ENCODE data around the gene SLC25A21. TPM values are rescaled to one million over a fixed set of nuclear protein-coding genes. Genes with fewer than 3 reads are reported as not detected.

SLC25A21 gene
- total RNA-seq, 1 experiment from 2014 or later = 1.4 TPM

DNA sequence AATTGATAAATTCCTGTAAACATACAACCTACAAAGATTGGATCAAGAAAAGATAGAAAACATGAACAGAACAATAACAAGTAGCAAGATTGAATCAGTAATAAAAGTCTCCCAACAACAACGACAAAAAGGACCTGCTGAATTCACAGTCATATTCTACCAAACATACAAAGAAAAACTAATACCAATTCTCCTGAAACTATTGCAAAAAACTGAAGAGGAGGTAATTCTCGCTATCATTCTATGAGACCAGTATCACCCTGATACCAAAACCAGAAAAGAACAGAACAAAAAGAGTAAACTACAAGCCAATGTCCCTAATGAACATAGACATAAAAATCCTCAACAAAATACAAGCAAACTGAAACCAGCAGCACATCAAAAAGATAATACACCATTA lies 14.4 kb downstream of the SLC25A21 start:
- CTCF ChIA-PET = interaction anchor here (0.7 to 1.5 kb wide), 2 partner anchors 8 to 763 kb away, joined by 3 to 9 read pairs; no protein-coding TSS in a partner anchor
- no peak overlapping the region for H3K27ac Mint-ChIP-seq (ENCODE audit: low read depth, unreplicated experiment)
- BruUV-seq (replicated peaks) = no TSS peak
- no peaks in the 10 kb centered on the region for H3K27me3 Mint-ChIP-seq (ENCODE audit: insufficient read depth, unreplicated experiment)
- no peak for TF ChIP-seq CTCF (IDR thresholded peaks at IDR 0.05; ENCODE audit: unreplicated experiment)
- intact Hi-C loops (cut with micrococcal nuclease) = no loop called here
- no peaks in the 10 kb centered on the region for H3K36me3 Mint-ChIP-seq (ENCODE audit: insufficient read depth, unreplicated experiment)
- H3K9me3 Mint-ChIP-seq (ENCODE audit: unreplicated experiment) = peaks cover 6% of the 10 kb centered on the region
- DNase-seq (ENCODE audit: unreplicated experiment) = no peak
- H3K4me3 Mint-ChIP-seq (ENCODE audit: unreplicated experiment) = no peak overlapping the region
- H3K4me1 Mint-ChIP-seq (ENCODE audit: insufficient read depth, unreplicated experiment) = no peaks in the 10 kb centered on the region
- POLR2A ChIA-PET = interaction anchor here (1.0 kb wide), 1 partner anchor 13 kb away, joined by 3 read pairs; no protein-coding TSS in a partner anchor

- Mint-ChIP-seq H3K4me3 (ENCODE audit: unreplicated experiment) (no peak overlapping the region), H3K36me3 (ENCODE audit: insufficient read depth, unreplicated experiment) (no peaks in the 10 kb centered on the region), H3K4me1 (ENCODE audit: insufficient read depth, unreplicated experiment) (peaks cover 12% of the 10 kb centered on the region), H3K9me3 (ENCODE audit: unreplicated experiment) (no peaks in the 10 kb centered on the region), H3K27me3 (ENCODE audit: insufficient read depth, unreplicated experiment) (no peaks in the 10 kb centered on the region), H3K27ac (ENCODE audit: low read depth, unreplicated experiment) (no peak overlapping the region)
- ChIA-PET POLR2A (interaction anchor here (0.5 to 0.6 kb wide), 3 partner anchors 48 to 1276 kb away, joined by 3 read pairs; no protein-coding TSS in a partner anchor), CTCF (interaction anchor here (0.5 to 7.7 kb wide), 9 partner anchors 36 to 1082 kb away, joined by 3 to 119 read pairs (median 4); no protein-coding TSS in a partner anchor)
- no peak for TF ChIP-seq CTCF (IDR thresholded peaks at IDR 0.05; ENCODE audit: unreplicated experiment)
- no peak for DNase-seq (ENCODE audit: unreplicated experiment)
- no TSS peak for BruUV-seq (replicated peaks)
- intact Hi-C loops (cut with micrococcal nuclease) = no loop called here
These were observed 18.9 kb downstream of the SLC25A21 start for GRCh38 chr14:37153483-37153882.

DNA sequence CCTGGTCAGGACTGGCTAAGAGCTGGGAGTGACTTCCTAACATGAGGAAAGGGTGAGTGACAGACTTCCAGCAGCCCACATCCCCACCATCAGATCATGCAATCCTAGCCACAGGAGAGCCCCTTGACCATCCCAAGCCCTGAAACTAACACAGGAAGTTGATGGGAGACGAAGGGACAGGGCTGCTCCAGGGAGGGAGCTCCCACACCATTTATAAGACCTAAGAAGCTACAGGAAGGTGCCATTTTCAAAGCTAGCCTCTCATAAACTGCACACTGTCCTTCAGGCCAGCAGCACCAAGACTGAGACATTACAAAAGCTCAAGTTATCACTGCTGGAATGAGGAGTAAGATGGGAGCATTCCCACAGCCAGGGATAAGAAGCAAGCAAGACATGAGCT lies 19.4 kb downstream of the SLC25A21 start:
- BruUV-seq (replicated peaks) = no TSS peak
- ChIA-PET CTCF (interaction anchor here (0.5 to 7.7 kb wide), 8 partner anchors 36 to 1081 kb away, joined by 3 to 119 read pairs (median 5); no protein-coding TSS in a partner anchor), POLR2A (interaction anchor here (0.5 to 0.6 kb wide), 2 partner anchors 48 to 240 kb away, joined by 3 read pairs; no protein-coding TSS in a partner anchor)
- no peak for TF ChIP-seq CTCF (IDR thresholded peaks at IDR 0.05; ENCODE audit: unreplicated experiment)
- H3K27me3 Mint-ChIP-seq (ENCODE audit: insufficient read depth, unreplicated experiment) = no peaks in the 10 kb centered on the region
- intact Hi-C loops (cut with micrococcal nuclease) = no loop called here
- H3K27ac Mint-ChIP-seq (ENCODE audit: low read depth, unreplicated experiment) = no peak overlapping the region
- no peaks in the 10 kb centered on the region for H3K9me3 Mint-ChIP-seq (ENCODE audit: unreplicated experiment)
- H3K36me3 Mint-ChIP-seq (ENCODE audit: insufficient read depth, unreplicated experiment) = no peaks in the 10 kb centered on the region
- peaks cover 12% of the 10 kb centered on the region for H3K4me1 Mint-ChIP-seq (ENCODE audit: insufficient read depth, unreplicated experiment)
- no peak overlapping the region for H3K4me3 Mint-ChIP-seq (ENCODE audit: unreplicated experiment)
- DNase-seq (ENCODE audit: unreplicated experiment) = no peak

DNA sequence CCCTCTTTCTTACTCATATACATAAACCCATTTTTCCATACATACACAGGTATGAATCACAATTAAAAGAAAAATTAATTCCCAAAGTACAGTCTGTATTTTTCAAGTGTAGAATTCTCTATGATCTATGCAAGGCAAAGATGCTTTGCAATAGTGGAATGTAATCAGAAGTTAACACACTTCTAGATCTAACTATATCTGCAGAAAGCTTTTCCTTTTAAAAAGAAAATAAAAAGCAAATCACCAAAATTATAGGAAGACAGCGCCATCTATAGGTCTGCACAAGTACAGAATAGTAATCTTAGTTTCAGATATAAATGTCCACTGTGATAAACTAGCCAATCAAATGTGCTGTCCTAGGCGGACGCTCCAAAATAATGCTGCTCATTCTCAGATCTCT lies 22.0 kb downstream of the SLC25A21 start:
- H3K36me3 Mint-ChIP-seq (ENCODE audit: insufficient read depth, unreplicated experiment) = no peaks in the 10 kb centered on the region
- H3K27ac Mint-ChIP-seq (ENCODE audit: low read depth, unreplicated experiment) = peak overlapping the region; percentile 16
- ChIA-PET CTCF (interaction anchor here (0.5 to 7.7 kb wide), 57 partner anchors 8 to 1267 kb away, joined by 3 to 119 read pairs (median 4); partner anchors contain the start of genes PAX9 and PTCSC3), POLR2A (interaction anchor here (1.2 to 1.8 kb wide), 4 partner anchors 10 to 597 kb away, joined by 3 to 9 read pairs (median 6); no protein-coding TSS in a partner anchor)
- H3K9me3 Mint-ChIP-seq (ENCODE audit: unreplicated experiment) = no peaks in the 10 kb centered on the region
- H3K27me3 Mint-ChIP-seq (ENCODE audit: insufficient read depth, unreplicated experiment) = no peaks in the 10 kb centered on the region
- peak; percentile 63 for DNase-seq (ENCODE audit: unreplicated experiment)
- no TSS peak for BruUV-seq (replicated peaks)
- H3K4me3 Mint-ChIP-seq (ENCODE audit: unreplicated experiment) = no peak overlapping the region
- TF ChIP-seq CTCF (IDR thresholded peaks at IDR 0.05; ENCODE audit: unreplicated experiment) = peak; percentile 54
- intact Hi-C loops (cut with micrococcal nuclease) = loop anchor here (1.0 to 2.0 kb wide), 5 partner anchors 34 to 1271 kb away; no protein-coding TSS in a partner anchor
- H3K4me1 Mint-ChIP-seq (ENCODE audit: insufficient read depth, unreplicated experiment) = peaks cover 14% of the 10 kb centered on the region

Data from MCF 10A (cell line).